IPS DF 6.9 (cell line): ENCODE data around the gene POU3F1.
"Not testable (repeated sequence)": the region's sequence is repeated elsewhere in the genome, so short reads cannot be mapped to it uniquely, and the experiment has no call there.

Experiments used
- DNase-seq: peaks from one replicate; pipeline ENCODE4 v3.0.0-alpha.2; 2013; ENCODE audit warnings: low read depth, low spot score
- H3K27ac ChIP-seq: one replicate; pipeline ENCODE4 v1.5.1; 2013; ENCODE audit warnings: low read length, control low read depth
- H3K27me3 ChIP-seq: 2 replicates; pipeline ENCODE4 v1.6.1; 2013; ENCODE audit warnings: mild to moderate bottlenecking, low read length; ENCODE audit not compliant: control insufficient read depth, insufficient read depth
- H3K36me3 ChIP-seq: 2 replicates; pipeline ENCODE4 v1.6.1; 2013; ENCODE audit warnings: low read length; ENCODE audit not compliant: control insufficient read depth, insufficient read depth
- H3K4me1 ChIP-seq: 2 replicates; pipeline ENCODE4 v1.6.1; 2013; ENCODE audit warnings: low read length; ENCODE audit not compliant: control insufficient read depth, insufficient read depth
- H3K4me3 ChIP-seq: 2 replicates; pipeline ENCODE4 v1.5.1; 2013; ENCODE audit warnings: mild to moderate bottlenecking, low read length
- H3K9me3 ChIP-seq: 2 replicates; pipeline ENCODE4 v1.6.1; 2013; ENCODE audit warnings: low read length, inconsistent platforms; ENCODE audit not compliant: control insufficient read depth, insufficient read depth
- WGBS: extraction: QIAGEN DNeasy Blood & Tissue Kit; methylation state at CpG from one replicate; pipeline ENCODE4 v1.1.7; 2013; ENCODE audit warnings: mixed read lengths, missing lambda C conversion rate; ENCODE audit not compliant: insufficient read length, insufficient coverage; 5-methylcytosine and 5-hydroxymethylcytosine counted together

The POU3F1 gene

GRCh38 chr1:38037221-38037939 is 9.2 kb downstream of the POU3F1 start:
- no peaks in the 10 kb centered on the region for H3K27me3 ChIP-seq
- no peaks in the 10 kb centered on the region for H3K36me3 ChIP-seq
- DNase-seq: no peak
- no peak overlapping the region for H3K27ac ChIP-seq
- no CpG with 5 or more reads among the region's 5 CpGs for WGBS
- H3K4me3 ChIP-seq: no peak overlapping the region
- no peaks in the 10 kb centered on the region; the same call in none of the 2 replicates for H3K4me1 ChIP-seq
- H3K9me3 ChIP-seq: no peaks in the 10 kb centered on the region

GRCh38 chr1:38034871-38035270 is 11.7 kb downstream of the POU3F1 start:
- peaks cover 6% of the 10 kb centered on the region for H3K4me1 ChIP-seq
- H3K4me3 ChIP-seq: no peak overlapping the region
- no peaks in the 10 kb centered on the region for H3K27me3 ChIP-seq
- no peak for DNase-seq
- H3K27ac ChIP-seq: no peak overlapping the region
- no peaks in the 10 kb centered on the region for H3K9me3 ChIP-seq
- no CpG with 5 or more reads among the region's 13 CpGs for WGBS
- H3K36me3 ChIP-seq: no peaks in the 10 kb centered on the region

DNA sequence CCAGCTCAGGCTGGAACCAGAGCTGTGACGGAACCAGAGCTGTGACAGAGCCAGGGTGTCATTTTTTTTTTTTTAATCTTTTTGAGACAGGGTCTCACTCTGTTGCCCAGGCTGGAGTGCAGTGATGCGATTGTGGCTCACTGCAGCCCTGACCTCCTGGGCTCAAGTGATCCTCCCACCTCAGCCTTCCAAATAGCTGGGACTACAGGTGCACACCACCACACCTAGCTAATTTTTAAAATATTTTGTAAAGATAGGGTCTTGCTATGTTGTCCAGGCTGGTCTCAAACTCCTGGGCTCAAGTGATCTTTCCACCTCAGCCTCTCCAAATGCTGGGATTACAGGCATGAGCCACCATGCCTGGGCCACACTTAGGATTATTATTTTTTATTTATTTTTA is 13.6 kb downstream of the POU3F1 start:
- WGBS: no CpG with 5 or more reads among the region's 2 CpGs
- H3K27ac ChIP-seq, DNase-seq, H3K36me3 ChIP-seq, H3K27me3 ChIP-seq, H3K4me3 ChIP-seq, H3K9me3 ChIP-seq: not testable (repeated sequence)
- H3K4me1 ChIP-seq: peaks cover 13% of the 10 kb centered on the region

GRCh38 chr1:38031513-38031866 is 15.1 kb downstream of the POU3F1 start:
- H3K36me3 ChIP-seq: 0 out of 2 replicates have a peak, but pooled peaks cover 3% of the 10 kb centered on the region
- H3K27ac ChIP-seq: no peak overlapping the region
- H3K4me1 ChIP-seq: peaks cover 15% of the 10 kb centered on the region
- no peak for DNase-seq
- no CpG with 5 or more reads among the region's 4 CpGs for WGBS
- no peaks in the 10 kb centered on the region for H3K27me3 ChIP-seq
- H3K4me3 ChIP-seq: no peak overlapping the region
- no peaks in the 10 kb centered on the region for H3K9me3 ChIP-seq

DNA sequence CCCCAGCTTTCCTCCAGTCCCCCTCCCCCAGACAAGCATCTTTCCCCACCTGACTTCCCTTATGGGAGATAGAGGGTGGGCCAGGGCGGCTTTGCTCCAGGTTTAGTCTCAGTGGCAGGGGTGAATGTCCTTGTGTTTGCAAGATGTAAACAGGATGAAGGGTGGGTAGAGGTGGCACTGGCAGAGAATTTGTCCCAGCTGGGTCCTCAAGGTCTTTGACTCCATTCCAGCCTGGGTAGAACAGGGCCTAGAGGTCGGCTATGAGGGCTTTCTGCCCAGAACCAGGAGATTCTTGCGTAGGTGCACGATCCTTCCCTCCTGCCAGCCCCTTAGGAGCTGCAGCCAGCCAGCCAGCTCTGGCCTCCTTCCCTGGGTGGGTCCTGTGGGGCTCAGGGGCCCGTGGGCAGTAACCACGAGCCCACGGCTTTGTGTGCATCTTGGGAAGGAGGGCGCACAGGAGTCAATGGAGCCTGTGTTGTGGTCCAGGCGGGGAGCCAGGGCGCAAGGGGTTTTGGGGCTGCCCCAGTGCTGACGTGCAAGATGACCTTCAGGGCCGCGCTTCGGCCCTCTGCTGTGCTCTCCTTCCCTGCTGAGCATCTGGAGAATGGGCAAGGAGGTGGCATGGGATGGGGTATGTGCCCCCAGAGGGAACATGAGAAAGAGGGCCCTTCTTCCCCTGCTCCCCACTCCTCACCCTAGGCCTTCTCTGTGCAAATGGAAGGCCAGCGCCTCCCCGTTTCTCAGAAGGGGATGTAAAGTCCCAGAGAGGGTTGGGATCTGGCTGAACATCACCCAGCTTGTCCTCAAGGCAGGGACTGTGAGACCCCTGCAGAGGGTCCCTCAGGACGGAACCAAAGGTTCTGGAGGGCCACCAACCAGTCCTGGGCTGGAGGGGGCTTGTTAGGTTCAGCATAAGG is 15.7 kb downstream of the POU3F1 start:
- no peaks in the 10 kb centered on the region for H3K9me3 ChIP-seq
- no peak for DNase-seq
- H3K27ac ChIP-seq: no peak overlapping the region
- WGBS: no CpG with 5 or more reads among the region's 17 CpGs
- no peaks in the 10 kb centered on the region for H3K27me3 ChIP-seq
- no peak overlapping the region for H3K4me3 ChIP-seq
- 0 out of 2 replicates have a peak, but pooled peaks cover 4% of the 10 kb centered on the region for H3K36me3 ChIP-seq
- peaks cover 15% of the 10 kb centered on the region for H3K4me1 ChIP-seq

DNA sequence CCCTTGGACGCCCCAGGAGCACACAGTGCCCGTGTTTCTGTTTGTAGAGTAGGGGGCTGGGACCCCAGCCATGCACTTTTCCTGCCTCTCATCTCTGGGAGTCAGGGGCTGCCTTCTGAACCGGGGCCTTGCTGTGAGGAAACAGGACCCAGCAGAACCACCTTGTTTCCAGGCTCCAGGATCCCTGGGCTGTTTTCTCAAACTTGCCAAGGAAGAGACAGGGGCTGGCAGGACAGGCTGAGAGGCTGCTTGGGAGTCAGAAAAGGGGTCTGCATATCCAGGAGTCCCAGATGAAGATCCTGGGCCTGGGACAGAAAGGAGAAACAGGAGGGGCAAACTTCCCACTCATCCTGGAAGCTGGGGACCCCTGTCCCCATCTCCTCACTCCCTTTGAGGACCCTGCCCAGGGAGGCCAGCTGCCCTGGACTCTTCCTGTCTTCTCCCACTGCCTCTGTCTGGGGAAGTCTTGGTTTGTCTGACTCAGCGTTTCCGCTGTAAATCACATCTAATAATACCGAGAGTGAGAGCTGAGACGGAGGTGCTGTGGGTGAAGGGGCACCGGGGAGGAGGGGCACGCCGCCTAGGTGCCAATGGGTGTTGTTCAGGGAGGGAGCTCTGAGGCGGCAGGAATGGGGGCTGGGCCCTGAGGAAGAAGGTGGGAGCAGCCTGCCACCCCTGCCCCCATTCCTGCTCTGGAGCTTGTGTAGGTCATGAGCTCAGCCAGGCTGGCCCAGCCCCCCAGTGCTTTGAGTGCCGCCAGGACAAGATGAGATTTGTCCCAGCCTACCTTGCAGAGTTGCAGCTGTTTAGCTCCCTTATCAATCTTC is 16.7 kb downstream of the POU3F1 start:
- WGBS: no CpG with 5 or more reads among the region's 12 CpGs
- H3K9me3 ChIP-seq: no peaks in the 10 kb centered on the region
- H3K4me3 ChIP-seq: no peak overlapping the region
- peaks cover 10% of the 10 kb centered on the region; the same call in 1 of the 2 replicates for H3K36me3 ChIP-seq
- DNase-seq: no peak
- peaks cover 15% of the 10 kb centered on the region for H3K4me1 ChIP-seq
- no peak overlapping the region for H3K27ac ChIP-seq
- H3K27me3 ChIP-seq: no peaks in the 10 kb centered on the region

DNA sequence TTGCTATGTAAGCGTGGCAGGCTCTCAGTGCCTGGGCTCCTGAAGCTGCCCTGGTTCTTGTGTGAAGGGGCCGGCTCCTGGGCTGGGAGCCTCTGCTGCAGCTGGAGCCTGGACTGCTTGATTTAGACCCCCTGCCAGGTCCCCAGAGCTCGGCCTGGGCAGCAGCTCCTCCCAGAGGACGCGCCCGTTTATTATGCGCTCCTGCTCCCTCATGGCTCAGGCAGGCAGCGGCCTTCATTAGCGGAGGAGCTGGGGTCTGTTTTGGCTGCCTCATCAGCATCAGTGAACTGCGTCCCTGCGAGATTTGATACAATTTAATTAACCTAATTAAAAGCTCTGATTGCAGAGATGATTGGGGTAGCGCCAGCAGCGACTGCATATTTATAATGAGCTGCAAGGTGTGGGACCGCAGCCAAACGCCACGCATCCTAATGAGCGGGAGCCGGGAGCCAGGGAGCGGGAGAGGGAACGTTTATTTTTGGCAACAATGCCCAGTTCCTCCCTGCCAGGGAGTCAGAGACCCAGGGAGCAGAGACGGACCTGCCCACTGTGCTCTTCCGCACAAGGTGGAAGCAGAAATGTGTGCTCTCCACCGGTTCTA is 17.4 kb downstream of the POU3F1 start:
- no peak overlapping the region for H3K4me3 ChIP-seq
- H3K9me3 ChIP-seq: no peaks in the 10 kb centered on the region
- H3K27ac ChIP-seq: no peak overlapping the region
- peaks cover 10% of the 10 kb centered on the region; the same call in 1 of the 2 replicates for H3K36me3 ChIP-seq
- peaks cover 15% of the 10 kb centered on the region for H3K4me1 ChIP-seq
- no peak for DNase-seq
- no CpG with 5 or more reads among the region's 23 CpGs for WGBS
- no peaks in the 10 kb centered on the region for H3K27me3 ChIP-seq

DNA sequence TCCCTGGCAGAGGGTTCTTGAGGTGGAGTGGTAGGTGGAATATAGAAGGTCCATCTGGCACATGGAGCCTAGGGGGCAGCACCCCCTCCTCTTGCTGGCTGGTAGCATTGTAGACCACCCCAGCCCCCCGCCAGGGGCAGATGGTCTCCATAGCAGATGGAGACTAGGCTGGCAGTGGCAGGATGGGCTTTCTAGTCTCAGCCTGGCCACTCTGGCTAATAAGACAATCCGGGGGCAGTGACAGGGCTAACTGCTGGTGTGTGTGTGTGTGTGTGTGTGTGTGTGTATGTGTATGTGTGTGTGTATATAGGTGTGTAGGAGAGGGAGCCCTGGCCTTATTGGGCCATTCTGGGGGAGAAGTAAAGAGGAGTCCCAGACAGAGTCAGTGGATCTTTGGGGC is 17.9 kb downstream of the POU3F1 start:
- H3K27me3 ChIP-seq: no peaks in the 10 kb centered on the region
- H3K4me3 ChIP-seq: no peak overlapping the region
- peaks cover 10% of the 10 kb centered on the region; the same call in 1 of the 2 replicates for H3K36me3 ChIP-seq
- DNase-seq: no peak
- WGBS: no CpG with 5 or more reads among the region's 2 CpGs
- no peak overlapping the region for H3K27ac ChIP-seq
- no peaks in the 10 kb centered on the region for H3K9me3 ChIP-seq
- peaks cover 15% of the 10 kb centered on the region for H3K4me1 ChIP-seq

DNA sequence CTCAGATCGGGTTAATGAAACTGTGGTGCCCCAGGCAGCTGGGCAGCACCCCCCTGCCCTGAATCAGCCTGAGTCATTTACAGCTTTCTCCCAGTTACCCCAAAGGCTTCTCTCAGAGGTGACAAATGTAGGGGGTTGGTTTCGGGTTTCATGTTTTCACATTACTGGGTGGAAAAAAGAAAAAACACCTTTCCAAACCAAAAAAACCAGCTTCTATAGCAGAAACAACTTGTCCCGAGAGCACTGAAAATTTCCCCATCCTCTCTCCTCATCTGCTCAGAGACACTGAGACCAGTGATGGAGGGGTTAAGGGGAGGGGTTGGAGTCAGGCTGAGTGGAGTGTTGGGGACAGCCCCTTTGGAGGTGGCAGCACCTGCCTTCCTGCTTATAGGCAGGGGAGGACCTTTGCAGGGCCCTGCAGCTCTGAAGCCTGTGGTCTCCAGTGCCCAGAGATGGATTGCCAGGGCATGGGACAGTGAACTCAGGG is 18.4 kb downstream of the POU3F1 start:
- Histone ChIP-seq H3K4me1 (peaks cover 15% of the 10 kb centered on the region), H3K4me3 (no peak overlapping the region), H3K27me3 (no peaks in the 10 kb centered on the region), H3K9me3 (no peaks in the 10 kb centered on the region), H3K27ac (no peak overlapping the region), H3K36me3 (peaks cover 10% of the 10 kb centered on the region; the same call in 1 of the 2 replicates)
- no CpG with 5 or more reads among the region's 3 CpGs for WGBS
- DNase-seq: no peak
